Measurements from ENCODE around the gene SLC49A4. TPM values are rescaled to one million over a fixed set of nuclear protein-coding genes. Genes with fewer than 3 reads are reported as not detected.

SLC49A4 gene
- total and polyA plus RNA-seq, 2 of the 8 experiments (the other 6 are each of a cell fraction or from before 2014, with no cell fraction given) = 9.5 to 10.2 TPM

- H3K27ac ChIP-seq (ENCODE audit: low read depth, low read length) = no peak overlapping the region
- no peak overlapping the region for H3K9ac ChIP-seq (replicated peaks in 1 of 4; ENCODE audit: extremely low read depth in 1 of 4, low read depth in 3 of 4, low read length in 3 of 4)
- H3K79me2 ChIP-seq (ENCODE audit: control insufficient read depth in 1 of 2, insufficient read depth in 2 of 2, low read length in 2 of 2) = no peaks in the 10 kb centered on the region
- no peak overlapping the region for H3K18ac ChIP-seq (ENCODE audit: extremely low read depth, low read length)
- no peak overlapping the region for H3K4me3 ChIP-seq (ENCODE audit: extremely low read depth in 1 of 4, insufficient read depth in 2 of 4, low read depth in 3 of 4, low read length in 4 of 4)
- no peak overlapping the region for H3K23ac ChIP-seq (ENCODE audit: insufficient read length)
- H3K27me3 ChIP-seq (replicated peaks in 1 of 4; ENCODE audit: control insufficient read depth in 3 of 4, extremely low read depth in 1 of 4, insufficient read depth in 3 of 4, low read length in 3 of 4) = no peaks in the 10 kb centered on the region; a peak in 1 of 7 replicates
- ChIA-PET POLR2A (ENCODE audit: partially characterized antibody) (interaction anchor here (0.7 kb wide), 1 partner anchor 66 kb away, joined by 3 read pairs; no protein-coding TSS in a partner anchor), CTCF (ENCODE audit: partially characterized antibody) (no interaction called here)
- H2BK20ac ChIP-seq (ENCODE audit: low read length) = no peak overlapping the region
- H2BK15ac ChIP-seq (ENCODE audit: low read length) = no peak overlapping the region
- peaks cover 0 to 12% (median 2%) of the 10 kb centered on the region in 4 experiments; a peak in 3 of 8 replicates for H3K36me3 ChIP-seq (ENCODE audit: control insufficient read depth in 2 of 4, insufficient read depth in 4 of 4, low read length in 3 of 4)
- no peak overlapping the region for H3K14ac ChIP-seq (ENCODE audit: insufficient read length)
- DNase-seq (ENCODE audit: low read depth in 1 of 2, low spot score in 2 of 2) (no peak), FAIRE-seq (no peak)
- H3K56ac ChIP-seq (replicated peaks; ENCODE audit: insufficient read length, low read depth, low read length) = no peak overlapping the region
- no peak overlapping the region for H2AFZ ChIP-seq (ENCODE audit: low read length)
- no peak overlapping the region for H2AK5ac ChIP-seq (ENCODE audit: low read depth, low read length)
- no peaks in the 10 kb centered on the region for H3K79me1 ChIP-seq (ENCODE audit: low read depth, low read length)
- H3K23me2 ChIP-seq (ENCODE audit: low read depth, low read length) = no peaks in the 10 kb centered on the region
- no peak overlapping the region for H3K4ac ChIP-seq (replicated peaks; ENCODE audit: insufficient read length, low read depth, low read length)
- H2BK12ac ChIP-seq (ENCODE audit: low read depth, low read length) = no peak overlapping the region
- H4K8ac ChIP-seq (ENCODE audit: extremely low read depth, insufficient read depth, low read length) = no peak overlapping the region
- H3K4me1 ChIP-seq (replicated peaks in 1 of 4; ENCODE audit: control insufficient read depth in 3 of 4, insufficient read depth in 4 of 4, low read length in 3 of 4) = no peaks in the 10 kb centered on the region
- peaks cover 0 to 15% of the 10 kb centered on the region in 2 experiments; a peak in 1 of 4 replicates for H3K9me3 ChIP-seq (ENCODE audit: insufficient read depth in 2 of 2, low read depth in 1 of 2, low read length in 1 of 2)
- no peak overlapping the region for H3K4me2 ChIP-seq (ENCODE audit: insufficient read depth in 1 of 2, low read depth in 2 of 2, low read length in 2 of 2)
- TF ChIP-seq HDAC2 (IDR thresholded peaks at IDR 0.05; ENCODE audit: borderline replicate concordance in 1 of 2, low read depth in 2 of 2, low read length in 2 of 2) (no peak), CEBPB (IDR thresholded peaks at IDR 0.05; ENCODE audit: low read depth, low read length) (no peak), JUN (IDR thresholded peaks at IDR 0.05; ENCODE audit: low read depth, low read length) (no peak), ATF3 (IDR thresholded peaks at IDR 0.05; ENCODE audit: insufficient read depth, low read depth, low read length) (no peak), NANOG (IDR thresholded peaks at IDR 0.05; ENCODE audit: insufficient read depth, low read depth, low read length, poor library complexity, severe bottlenecking) (no peak), GABPA (IDR thresholded peaks at IDR 0.05; ENCODE audit: borderline replicate concordance, insufficient read depth, low read length) (no peak), KDM5A (IDR thresholded peaks at IDR 0.05; ENCODE audit: low read length) (no peak), KDM4A (IDR thresholded peaks at IDR 0.05; ENCODE audit: low read depth, low read length, severe bottlenecking) (no peak), SP4 (IDR thresholded peaks at IDR 0.05; ENCODE audit: low read length) (no peak), BRCA1 (IDR thresholded peaks at IDR 0.05; ENCODE audit: low read depth, low read length) (no peak), SP2 (IDR thresholded peaks at IDR 0.05; ENCODE audit: low read length) (no peak), EGR1 (IDR thresholded peaks at IDR 0.05; ENCODE audit: borderline replicate concordance, low read depth, low read length) (no peak), BCL11A (IDR thresholded peaks at IDR 0.05; ENCODE audit: low read depth in 2 of 2, low read length in 2 of 2) (no peak)
- H2BK120ac ChIP-seq (replicated peaks; ENCODE audit: low read depth, low read length) = no peak overlapping the region
- WGBS, 2 experiments (ENCODE audit: extremely low coverage in 1 of 2, insufficient coverage in 1 of 2, insufficient read length in 1 of 2, insufficient replicate concordance in 2 of 2, low coverage in 1 of 2, low lambda C conversion rate in 2 of 2, missing lambda C conversion rate in 1 of 2) = 93% methylated on average over 1 of the region's 1 CpG; no CpG with 5 or more reads in 1 of the 2 experiments
- H4K91ac ChIP-seq (replicated peaks; ENCODE audit: insufficient read length, low read length) = no peak overlapping the region
- H4K5ac ChIP-seq (ENCODE audit: insufficient read length, low read depth, low read length) = no peak overlapping the region
- H2BK5ac ChIP-seq (ENCODE audit: low read depth, low read length) = no peak overlapping the region
- no peaks in the 10 kb centered on the region for H4K20me1 ChIP-seq (replicated peaks in 1 of 2; ENCODE audit: control insufficient read depth in 1 of 2, insufficient read depth in 2 of 2, low read length in 2 of 2)
These were observed 46.5 kb upstream of the SLC49A4 start for GRCh38 chr3:122748347-122748746.

Data from H1 (cell line).